GM10248 (cell line): ENCODE data around the gene ITPKB.
"Not testable (repeated sequence)": the region's sequence is repeated elsewhere in the genome, so short reads cannot be mapped to it uniquely, and the experiment has no call there.

Experiments
- CTCF ChIA-PET: fragments of 300-600 bp; sonication (Branson Sonifier 250); formaldehyde crosslinking; extraction: SDS; loops from one replicate; lab custom pipeline; 2021; ENCODE audit warnings: antibody characterized with exemption; lab: Yijun Ruan, JAX
- POLR2A ChIA-PET: fragments of 350-650 bp; sonication (Branson Sonifier 250); formaldehyde crosslinking; extraction: SDS; loops from one replicate; lab custom pipeline; 2020; ENCODE audit warnings: antibody characterized with exemption; lab: Yijun Ruan, JAX
- DNase-seq: peaks from one replicate; pipeline ENCODE4 v3.0.0; 2012; ENCODE audit errors: extremely low spot score
- CTCF ChIP-seq: IDR thresholded peaks from 2 replicates; pipeline ENCODE4 v1.5.1; 2012; ENCODE audit warnings: mild to moderate bottlenecking, low read depth; ENCODE audit errors: extremely low read depth, missing control alignments, control extremely low read depth

ITPKB gene

GRCh38 chr1:226616636-226617035, 122.4 kb downstream of the ITPKB start:
- POLR2A ChIA-PET = no interaction called here
- CTCF ChIA-PET = interaction anchor here (1.0 to 1.1 kb wide), 2 partner anchors 8 to 37 kb away, joined by 3 read pairs; no protein-coding TSS in a partner anchor
- no peak for DNase-seq
- no peak for TF ChIP-seq CTCF

GRCh38 chr1:226615876-226616275, 123.2 kb downstream of the ITPKB start:
- POLR2A ChIA-PET = no interaction called here

GRCh38 chr1:226611980-226612379, 127.1 kb downstream of the ITPKB start:
- DNase-seq, POLR2A ChIA-PET: not testable (repeated sequence)
- CTCF ChIA-PET = interaction anchor here (1.4 kb wide), 1 partner anchor 11 kb away, joined by 3 read pairs; no protein-coding TSS in a partner anchor

More at GRCh38 chr1:226615876-226616275, 123.2 kb downstream of the ITPKB start:
- no peak for TF ChIP-seq CTCF
- DNase-seq = no peak
- CTCF ChIA-PET = no interaction called here

- no peak for DNase-seq
- ChIA-PET CTCF (no interaction called here), POLR2A (no interaction called here)
- no peak for TF ChIP-seq CTCF
Observed at GRCh38 chr1:226611301-226611700, 127.8 kb downstream of the ITPKB start.

GRCh38 chr1:226610671-226611070, 128.4 kb downstream of the ITPKB start:
- ChIA-PET CTCF (interaction anchor here (1.0 to 4.6 kb wide), 5 partner anchors 10 to 213 kb away, joined by 3 to 22 read pairs (median 7); no protein-coding TSS in a partner anchor), POLR2A (no interaction called here)
- TF ChIP-seq CTCF = no peak
- DNase-seq = no peak

- no peak for DNase-seq
- no peak for TF ChIP-seq CTCF
- ChIA-PET POLR2A (no interaction called here), CTCF (interaction anchor here (1.0 to 4.6 kb wide), 10 partner anchors 10 to 216 kb away, joined by 3 to 22 read pairs (median 6); no protein-coding TSS in a partner anchor)
Observed at GRCh38 chr1:226609836-226610455, 129.1 kb downstream of the ITPKB start.
